ENCODE data around the gene FBXL17.

FBXL17 gene

DNA sequence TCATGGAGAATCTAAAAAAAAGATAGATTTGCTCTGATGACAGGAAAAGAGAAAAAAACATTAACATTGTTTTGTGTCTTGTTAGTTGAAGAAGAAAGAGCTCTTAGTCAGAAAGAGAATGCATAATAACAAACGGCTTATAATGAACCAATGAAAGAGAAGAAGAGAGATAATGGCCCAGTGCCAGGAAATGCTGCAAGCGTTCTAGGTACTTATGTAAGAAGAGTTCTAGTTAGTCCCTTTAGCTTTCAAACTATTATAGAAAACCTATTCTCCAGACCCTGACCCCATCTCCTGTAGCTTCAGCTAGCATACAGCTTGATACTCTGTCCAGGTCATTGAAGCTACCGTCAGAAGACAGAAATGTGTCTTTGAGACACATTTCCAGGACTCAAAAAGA lies 70.2 kb downstream of the FBXL17 start:
- TF ChIP-seq, protein P1, sequence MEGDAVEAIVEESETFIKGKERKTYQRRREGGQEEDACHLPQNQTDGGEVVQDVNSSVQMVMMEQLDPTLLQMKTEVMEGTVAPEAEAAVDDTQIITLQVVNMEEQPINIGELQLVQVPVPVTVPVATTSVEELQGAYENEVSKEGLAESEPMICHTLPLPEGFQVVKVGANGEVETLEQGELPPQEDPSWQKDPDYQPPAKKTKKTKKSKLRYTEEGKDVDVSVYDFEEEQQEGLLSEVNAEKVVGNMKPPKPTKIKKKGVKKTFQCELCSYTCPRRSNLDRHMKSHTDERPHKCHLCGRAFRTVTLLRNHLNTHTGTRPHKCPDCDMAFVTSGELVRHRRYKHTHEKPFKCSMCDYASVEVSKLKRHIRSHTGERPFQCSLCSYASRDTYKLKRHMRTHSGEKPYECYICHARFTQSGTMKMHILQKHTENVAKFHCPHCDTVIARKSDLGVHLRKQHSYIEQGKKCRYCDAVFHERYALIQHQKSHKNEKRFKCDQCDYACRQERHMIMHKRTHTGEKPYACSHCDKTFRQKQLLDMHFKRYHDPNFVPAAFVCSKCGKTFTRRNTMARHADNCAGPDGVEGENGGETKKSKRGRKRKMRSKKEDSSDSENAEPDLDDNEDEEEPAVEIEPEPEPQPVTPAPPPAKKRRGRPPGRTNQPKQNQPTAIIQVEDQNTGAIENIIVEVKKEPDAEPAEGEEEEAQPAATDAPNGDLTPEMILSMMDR (IDR thresholded peaks at IDR 0.05), result no peak
- TF ChIP-seq ZFX (IDR thresholded peaks at IDR 0.05; ENCODE audit: borderline replicate concordance), result no peak
- no peak overlapping the region for H3K27ac ChIP-seq

DNA sequence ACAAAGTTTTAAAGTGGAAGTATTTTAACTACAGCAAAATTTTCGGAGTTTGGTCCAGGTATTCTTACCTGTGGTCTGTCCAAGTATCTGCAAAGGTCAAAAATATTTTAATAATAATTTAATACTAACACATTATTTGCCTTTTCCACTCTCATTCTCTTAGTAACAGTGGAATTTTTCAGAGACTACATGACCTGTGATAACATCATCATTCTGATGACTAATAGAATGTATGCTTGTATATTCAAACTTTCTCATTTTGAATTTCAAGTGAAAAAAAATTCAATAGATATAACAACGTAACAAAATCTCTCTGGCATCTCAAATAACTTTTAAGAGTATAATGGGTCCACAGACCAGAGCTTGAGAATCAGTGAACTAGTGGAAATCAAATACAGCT lies 78.3 kb downstream of the FBXL17 start:
- TF ChIP-seq, protein P1 (IDR thresholded peaks at IDR 0.05), result no peak
- TF ChIP-seq ZFX (IDR thresholded peaks at IDR 0.05; ENCODE audit: borderline replicate concordance), result no peak
- H3K27ac ChIP-seq, result no peak overlapping the region

DNA sequence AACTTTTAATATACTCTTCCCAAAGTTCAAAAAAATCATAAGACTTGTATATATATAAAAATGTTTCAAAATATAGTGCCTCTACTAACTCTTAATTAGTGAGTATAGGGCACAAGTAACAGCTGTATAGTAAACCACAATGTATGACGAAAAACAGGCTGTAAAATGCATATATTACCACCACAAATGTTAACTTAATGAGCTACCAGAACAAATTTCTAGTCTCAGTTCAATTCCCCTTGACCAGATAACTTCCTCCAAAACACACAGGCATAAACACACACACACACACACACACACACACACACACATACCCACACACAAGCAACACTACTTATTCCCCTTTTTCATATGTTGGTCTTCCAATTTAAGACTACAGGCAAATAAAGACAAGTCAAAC lies 78.8 kb downstream of the FBXL17 start:
- H3K27ac ChIP-seq, result no peak overlapping the region
- TF ChIP-seq, protein P1 (IDR thresholded peaks at IDR 0.05), result no peak
- no peak for TF ChIP-seq ZFX (IDR thresholded peaks at IDR 0.05; ENCODE audit: borderline replicate concordance)

DNA sequence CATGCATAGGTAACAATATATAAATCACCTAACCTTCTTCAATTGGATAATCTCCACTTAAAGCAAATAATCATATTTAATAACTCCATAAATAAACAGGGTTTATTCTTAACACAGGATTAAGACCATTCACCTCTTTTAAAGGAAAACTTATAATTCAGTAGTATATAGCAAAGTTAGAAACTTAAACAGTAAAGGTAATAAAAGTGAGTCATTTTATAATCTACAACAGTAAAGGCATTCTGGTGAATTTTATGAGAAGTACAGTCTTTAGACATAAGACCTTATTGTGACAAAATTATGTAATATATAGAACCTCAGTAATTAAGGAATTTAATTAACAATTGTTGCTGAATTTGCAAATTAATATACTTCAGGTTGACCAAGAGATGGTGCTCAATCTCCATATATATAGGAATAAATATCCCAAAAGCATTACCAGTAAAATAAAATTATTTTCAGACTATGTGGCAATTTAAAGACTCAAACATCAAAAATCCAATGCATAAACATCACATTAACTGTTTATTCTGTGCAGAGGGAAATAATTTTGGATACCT lies 84.8 kb downstream of the FBXL17 start:
- TF ChIP-seq, protein P1 (IDR thresholded peaks at IDR 0.05), result no peak
- no peak for TF ChIP-seq ZFX (IDR thresholded peaks at IDR 0.05; ENCODE audit: borderline replicate concordance)
- H3K27ac ChIP-seq, result no peak overlapping the region

DNA sequence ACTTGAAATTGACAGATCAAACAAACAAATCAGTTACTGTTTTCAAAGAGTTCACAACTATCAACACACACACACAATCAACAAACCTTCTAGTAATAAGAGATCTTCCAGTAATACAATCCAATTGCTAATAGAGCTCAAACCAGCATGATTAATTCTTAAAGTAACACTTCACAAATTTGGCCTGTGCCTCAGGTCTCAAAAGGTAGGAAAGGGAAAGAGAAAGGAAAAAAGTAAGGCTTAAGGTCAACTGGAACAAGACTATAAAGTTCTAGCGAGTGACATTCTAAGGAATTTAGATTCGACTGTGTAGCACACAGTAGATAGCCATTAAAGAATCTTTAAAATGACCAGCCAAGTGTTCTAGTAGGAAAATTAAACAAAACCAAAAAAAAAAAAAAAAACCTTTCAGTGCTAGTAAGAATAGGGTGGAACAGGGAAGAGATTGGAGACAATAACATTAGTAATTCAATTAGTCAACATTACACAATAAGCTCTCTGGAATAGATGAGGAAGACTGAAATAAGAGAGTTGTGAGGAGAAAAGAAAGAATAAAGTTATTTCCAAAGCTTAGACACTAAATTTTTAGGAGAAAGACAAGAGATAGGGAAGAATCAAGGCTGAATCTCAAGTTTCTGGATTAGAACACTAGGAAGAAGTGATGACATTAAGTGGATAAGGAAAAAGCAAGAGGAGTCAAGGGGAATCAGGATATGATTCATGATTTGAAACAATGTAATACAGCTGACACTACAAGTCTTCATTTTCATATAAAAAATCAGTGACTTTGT lies 86.1 kb downstream of the FBXL17 start:
- TF ChIP-seq, protein P1 (IDR thresholded peaks at IDR 0.05), result no peak
- H3K27ac ChIP-seq, result no peak overlapping the region

DNA sequence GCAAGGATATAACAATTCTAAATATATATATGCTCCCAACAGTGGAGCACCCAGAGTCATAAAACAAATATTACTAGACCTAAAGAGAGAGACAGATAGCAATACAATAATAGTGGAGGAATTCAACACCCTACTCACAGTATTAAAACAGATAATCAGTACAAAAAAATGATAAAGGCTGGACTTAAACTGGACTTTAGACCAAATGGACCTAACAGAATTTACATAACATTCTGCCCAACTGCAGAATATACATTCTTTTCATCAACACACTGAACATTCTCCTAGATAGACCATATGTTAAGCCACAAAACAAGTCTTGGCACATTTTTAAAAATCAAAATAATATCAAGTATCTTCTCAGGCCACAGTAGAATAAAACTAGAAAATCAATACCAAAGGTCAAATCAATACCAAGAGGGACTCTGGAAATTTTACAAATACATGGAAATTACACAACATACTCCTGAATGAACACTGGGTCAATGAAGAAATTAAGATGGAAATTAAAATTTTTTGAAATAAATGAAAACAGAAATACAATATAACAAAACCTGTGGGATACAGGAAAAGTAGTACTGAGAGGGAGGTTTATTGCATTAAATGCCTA lies 100.8 kb downstream of the FBXL17 start:
- TF ChIP-seq, protein P1 (IDR thresholded peaks at IDR 0.05), result no peak
- TF ChIP-seq ZFX (IDR thresholded peaks at IDR 0.05; ENCODE audit: borderline replicate concordance), result no peak
- no peak overlapping the region for H3K27ac ChIP-seq

DNA sequence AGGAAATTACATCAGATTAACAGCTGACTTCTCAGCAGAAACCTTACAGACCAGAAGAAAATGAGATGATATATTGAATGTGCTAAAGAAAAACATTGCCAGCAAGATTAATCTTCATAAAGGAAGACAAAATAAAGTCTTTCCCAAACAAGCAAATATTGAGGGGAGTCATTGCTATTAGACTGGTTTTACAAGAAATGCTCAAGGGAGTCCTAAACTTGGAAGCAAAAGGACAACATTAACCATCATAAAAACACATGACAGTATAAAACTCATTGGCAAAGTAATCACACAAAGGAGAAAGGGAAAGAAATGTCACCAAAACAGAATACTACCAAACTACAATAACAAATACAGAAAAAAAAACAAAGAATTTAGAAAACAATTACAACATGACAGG lies 101.7 kb downstream of the FBXL17 start:
- TF ChIP-seq, protein P1 (IDR thresholded peaks at IDR 0.05), result no peak
- TF ChIP-seq ZFX (IDR thresholded peaks at IDR 0.05; ENCODE audit: borderline replicate concordance), result no peak
- H3K27ac ChIP-seq, result no peak overlapping the region

All from 22Rv1 (cell line).